ENCODE data around the gene NDUFB10. TPM values are rescaled to one million over a fixed set of nuclear protein-coding genes. Genes with fewer than 3 reads are reported as not detected.

Gene NDUFB10
- total RNA-seq, 2 experiments from 2014 or later, result 141 to 147 TPM

DNA sequence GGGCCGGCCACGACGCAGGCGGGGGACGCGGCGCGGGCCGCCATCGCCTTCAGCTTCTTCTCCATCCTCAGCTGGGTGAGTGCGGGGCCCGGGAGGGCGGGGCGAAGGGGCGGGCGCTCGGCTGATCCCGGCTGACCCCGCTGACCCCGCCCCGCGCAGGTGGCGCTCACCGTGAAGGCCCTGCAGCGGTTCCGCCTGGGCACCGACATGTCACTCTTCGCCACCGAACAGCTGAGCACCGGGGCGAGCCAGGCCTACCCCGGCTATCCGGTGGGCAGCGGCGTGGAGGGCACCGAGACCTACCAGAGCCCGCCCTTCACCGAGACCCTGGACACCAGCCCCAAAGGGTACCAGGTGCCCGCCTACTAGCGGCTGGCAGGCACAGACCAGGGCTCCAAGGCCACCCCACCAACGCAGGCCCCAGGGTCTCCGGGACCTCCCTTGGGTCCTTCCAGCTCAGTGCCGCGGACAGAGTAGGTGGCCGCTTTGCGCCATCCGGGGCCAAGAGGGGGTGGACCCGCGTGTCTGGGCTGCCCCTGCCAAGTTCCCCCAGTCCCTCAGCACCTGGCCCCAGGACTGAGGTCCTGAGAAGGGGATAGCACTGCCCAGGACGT lies 33.5 kb downstream of the NDUFB10 start:
- ChIA-PET CTCF (interaction anchor here (1.1 to 3.1 kb wide), 2 partner anchors 11 to 147 kb away, joined by 6 to 21 read pairs; no protein-coding TSS in a partner anchor), POLR2A (interaction anchor here (0.5 to 6.5 kb wide), 4 partner anchors 17 to 412 kb away, joined by 3 to 44 read pairs (median 4); partner anchors contain the start of genes RPS2 and ZNF598)
- DNase-seq (no peak), ATAC-seq (no peak)
- Mint-ChIP-seq H3K27ac (no peak overlapping the region), H3K9me3 (ENCODE audit: insufficient read depth) (no peaks in the 10 kb centered on the region), H3K27me3 (ENCODE audit: low read depth) (peaks cover 10% of the 10 kb centered on the region), H3K36me3 (ENCODE audit: low read depth) (peaks cover 13% of the 10 kb centered on the region), H3K4me3 (no peak overlapping the region), H3K4me1 (ENCODE audit: low read depth) (peaks cover 33% of the 10 kb centered on the region)

DNA sequence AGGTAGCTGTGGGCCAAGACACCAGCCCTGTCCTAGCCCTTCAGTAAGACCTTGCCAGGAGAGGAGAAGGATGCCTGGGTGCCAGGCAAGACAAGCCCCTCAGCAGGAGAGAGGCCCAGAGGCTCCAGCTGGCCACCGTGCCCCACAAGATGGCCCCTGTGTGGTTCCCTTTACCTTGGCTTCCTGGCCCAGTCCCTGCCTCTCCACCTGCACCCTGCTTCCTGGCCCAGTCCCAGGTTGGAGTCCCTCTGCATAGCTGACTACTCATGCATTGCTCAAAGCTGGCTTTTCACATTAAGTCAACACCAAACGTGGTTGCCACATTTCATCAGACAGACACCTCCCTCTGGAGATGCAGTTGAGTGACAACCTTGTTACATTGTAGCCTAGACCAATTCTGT lies 34.4 kb downstream of the NDUFB10 start:
- no peak for DNase-seq
- CTCF ChIA-PET, result interaction anchor here (1.3 kb wide), 1 partner anchor 10 kb away, joined by 14 read pairs; no protein-coding TSS in a partner anchor
- ATAC-seq, result no peak
- POLR2A ChIA-PET, result interaction anchor here (0.6 to 6.5 kb wide), 4 partner anchors 11 to 1325 kb away, joined by 3 to 44 read pairs (median 4); partner anchors contain the start of gene RPS2
- H3K4me1 Mint-ChIP-seq (ENCODE audit: low read depth), result peaks cover 33% of the 10 kb centered on the region
- peaks cover 15% of the 10 kb centered on the region for H3K36me3 Mint-ChIP-seq (ENCODE audit: low read depth)
- peaks cover 7% of the 10 kb centered on the region for H3K27me3 Mint-ChIP-seq (ENCODE audit: low read depth)
- no peak overlapping the region for H3K4me3 Mint-ChIP-seq
- no peaks in the 10 kb centered on the region for H3K9me3 Mint-ChIP-seq (ENCODE audit: insufficient read depth)
- peak overlapping the region; percentile 35 for H3K27ac Mint-ChIP-seq

DNA sequence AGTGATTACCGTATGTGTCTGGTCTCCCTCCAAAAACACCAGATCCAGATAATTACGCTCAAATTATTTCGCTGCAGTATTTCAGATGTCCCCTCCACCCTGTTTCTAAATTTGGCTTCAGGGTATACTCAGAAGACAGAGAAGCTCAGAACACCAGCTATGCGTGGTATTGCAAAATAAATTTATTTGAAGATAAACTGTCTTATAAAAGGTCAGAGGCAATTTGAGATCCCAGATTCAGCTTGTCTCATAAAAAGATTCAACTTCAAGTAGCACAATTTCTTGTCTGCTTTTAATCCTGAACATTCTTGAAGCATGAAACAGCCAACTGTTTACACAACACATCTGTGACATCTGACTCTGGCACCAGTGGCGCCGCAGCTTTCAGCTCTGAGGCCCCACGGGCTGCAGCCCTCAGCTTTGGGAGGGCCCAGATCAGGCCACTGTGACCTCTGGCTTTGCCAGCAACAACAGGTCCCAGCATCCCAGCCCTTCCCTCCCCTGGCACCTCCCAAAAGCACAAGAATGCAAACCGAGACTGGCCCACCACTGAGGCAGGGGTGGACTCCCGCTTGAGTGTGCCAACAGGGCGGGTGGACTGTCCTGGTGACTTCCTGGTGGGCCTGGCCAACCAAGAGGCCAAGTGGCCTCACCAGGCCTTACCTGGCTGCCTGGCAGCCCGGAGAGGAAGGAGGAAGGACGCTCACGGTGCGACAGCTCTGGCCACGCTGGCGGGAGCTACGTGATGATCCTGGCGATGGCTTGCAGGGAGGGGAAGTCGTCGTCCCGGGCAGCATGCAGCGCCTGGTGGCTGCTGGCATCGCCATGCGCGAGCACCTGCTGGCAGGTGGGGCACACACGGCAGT lies 38.4 kb downstream of the NDUFB10 start:
- peaks cover 15% of the 10 kb centered on the region for H3K4me1 Mint-ChIP-seq (ENCODE audit: low read depth)
- peaks cover 31% of the 10 kb centered on the region for H3K36me3 Mint-ChIP-seq (ENCODE audit: low read depth)
- ChIA-PET POLR2A (no interaction called here), CTCF (interaction anchor here (1.8 kb wide), 1 partner anchor 10 kb away, joined by 6 read pairs; no protein-coding TSS in a partner anchor)
- no peak overlapping the region for H3K27ac Mint-ChIP-seq
- ATAC-seq, result no peak
- no peaks in the 10 kb centered on the region for H3K27me3 Mint-ChIP-seq (ENCODE audit: low read depth)
- H3K4me3 Mint-ChIP-seq, result no peak overlapping the region
- DNase-seq, result no peak
- no peaks in the 10 kb centered on the region for H3K9me3 Mint-ChIP-seq (ENCODE audit: insufficient read depth)

DNA sequence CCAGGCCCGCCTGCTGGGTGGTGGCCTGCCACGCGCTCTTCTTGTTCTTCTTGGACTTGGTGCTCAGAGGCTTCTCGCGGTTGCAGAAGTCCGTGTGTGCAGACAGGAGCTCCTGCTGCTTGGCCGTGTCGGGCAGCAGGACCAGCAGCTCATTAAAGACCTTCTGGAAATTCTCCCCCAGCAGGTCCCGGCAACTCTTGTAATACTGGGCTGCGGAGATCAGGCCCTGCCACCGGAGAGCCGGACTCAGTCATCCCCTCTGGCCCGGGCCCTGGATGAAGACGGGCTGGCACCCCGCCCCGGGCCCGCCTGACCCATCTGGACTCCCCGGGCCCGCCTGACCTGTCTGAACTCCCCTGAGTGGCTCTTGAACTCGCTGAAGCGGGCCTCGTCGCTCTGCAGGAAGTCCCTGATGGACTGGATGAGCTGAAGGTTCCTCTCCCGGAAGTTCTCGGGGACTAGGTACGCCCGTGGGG lies 39.1 kb downstream of the NDUFB10 start:
- no peak for ATAC-seq
- H3K27me3 Mint-ChIP-seq (ENCODE audit: low read depth), result no peaks in the 10 kb centered on the region
- POLR2A ChIA-PET, result no interaction called here
- H3K4me3 Mint-ChIP-seq, result no peak overlapping the region
- peaks cover 31% of the 10 kb centered on the region for H3K36me3 Mint-ChIP-seq (ENCODE audit: low read depth)
- peaks cover 15% of the 10 kb centered on the region for H3K4me1 Mint-ChIP-seq (ENCODE audit: low read depth)
- CTCF ChIA-PET, result no interaction called here
- no peak for DNase-seq
- H3K9me3 Mint-ChIP-seq (ENCODE audit: insufficient read depth), result no peaks in the 10 kb centered on the region
- no peak overlapping the region for H3K27ac Mint-ChIP-seq

DNA sequence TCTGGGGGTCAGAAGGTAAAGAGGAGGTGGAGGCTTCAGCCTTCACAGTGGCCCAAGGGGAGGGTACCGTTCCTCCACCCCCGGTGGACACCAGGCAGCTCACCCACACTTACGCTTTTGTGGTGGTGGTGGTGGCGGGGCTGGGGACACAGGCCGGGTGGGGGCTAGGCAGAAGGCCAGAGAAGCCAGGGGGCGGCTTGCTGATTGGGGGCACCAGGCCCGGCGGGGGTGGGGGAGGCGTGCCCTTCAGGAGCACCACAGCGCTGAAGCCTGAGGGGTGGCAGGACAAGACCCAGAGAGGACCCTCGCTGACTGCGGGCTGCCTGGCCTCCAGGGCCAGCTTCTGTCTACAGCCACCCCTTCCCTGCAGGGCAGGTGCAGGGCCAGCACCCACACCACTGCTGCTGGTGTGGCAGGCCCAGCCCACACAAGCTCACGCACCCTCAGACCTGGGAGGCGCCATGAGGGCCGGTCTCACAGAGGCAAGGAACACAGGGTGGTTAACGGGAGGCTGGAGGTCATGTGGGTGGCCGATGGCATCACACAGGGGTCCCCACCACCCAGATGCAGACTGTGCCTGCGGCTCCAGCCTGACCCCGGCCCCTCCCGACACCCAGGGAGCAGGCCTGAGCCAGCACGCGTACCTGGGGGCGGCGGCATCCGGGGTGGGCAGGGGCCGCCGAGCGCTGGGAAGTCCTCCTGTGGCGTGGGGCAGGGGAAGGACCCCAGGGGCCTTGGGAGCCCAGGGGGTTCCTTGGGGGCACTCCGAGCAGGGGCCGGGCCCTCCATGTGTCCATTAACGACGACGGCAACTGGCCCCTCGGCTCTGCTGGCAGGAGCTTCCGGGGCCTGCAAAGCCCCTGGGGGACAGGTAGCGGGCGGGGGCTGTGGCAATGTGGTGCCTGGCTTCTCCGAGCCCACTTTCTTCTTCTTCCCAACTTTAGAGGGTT lies 39.8 kb downstream of the NDUFB10 start:
- CTCF ChIA-PET, result no interaction called here

DNA sequence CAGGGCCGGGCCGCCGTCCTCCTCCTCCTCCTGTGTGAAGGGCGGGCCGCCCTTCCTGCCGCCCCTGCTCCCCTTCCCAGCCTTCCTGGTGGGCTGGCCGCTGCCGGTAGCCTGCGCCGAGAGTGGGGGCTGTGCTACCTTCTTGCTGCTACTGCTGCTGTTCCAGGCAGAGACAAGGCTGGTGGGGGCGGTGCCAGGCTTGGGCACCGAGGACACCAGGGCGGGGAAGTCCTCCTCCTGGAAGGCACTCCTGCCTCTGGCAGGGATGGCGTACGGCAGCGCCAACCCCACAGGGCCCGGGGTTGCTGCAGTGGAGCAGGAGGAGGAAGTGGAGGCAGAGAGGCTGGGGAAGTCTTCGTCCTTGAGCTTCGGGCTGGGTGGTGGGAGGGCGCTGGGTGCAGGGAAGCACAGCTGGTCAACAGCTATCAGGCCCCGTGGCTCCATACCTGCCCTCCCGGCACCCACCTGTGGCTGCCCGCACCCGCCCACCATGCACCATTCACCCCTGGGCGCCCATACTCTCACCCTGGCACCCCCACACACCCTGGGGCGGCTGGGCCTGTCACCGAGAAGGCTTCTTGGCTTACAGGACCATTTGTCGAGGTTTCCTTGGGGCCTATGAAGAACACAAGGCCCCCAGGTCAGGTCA lies 40.7 kb downstream of the NDUFB10 start:
- no peak for ATAC-seq

More for the DNA sequence above, 39.8 kb downstream of the NDUFB10 start:
- H3K27ac Mint-ChIP-seq, result no peak overlapping the region
- no peak for DNase-seq
- H3K27me3 Mint-ChIP-seq (ENCODE audit: low read depth), result no peaks in the 10 kb centered on the region
- peaks cover 31% of the 10 kb centered on the region for H3K36me3 Mint-ChIP-seq (ENCODE audit: low read depth)
- peaks cover 16% of the 10 kb centered on the region for H3K4me1 Mint-ChIP-seq (ENCODE audit: low read depth)
- H3K4me3 Mint-ChIP-seq, result no peak overlapping the region
- H3K9me3 Mint-ChIP-seq (ENCODE audit: insufficient read depth), result no peaks in the 10 kb centered on the region
- no peak for ATAC-seq
- POLR2A ChIA-PET, result no interaction called here

DNA sequence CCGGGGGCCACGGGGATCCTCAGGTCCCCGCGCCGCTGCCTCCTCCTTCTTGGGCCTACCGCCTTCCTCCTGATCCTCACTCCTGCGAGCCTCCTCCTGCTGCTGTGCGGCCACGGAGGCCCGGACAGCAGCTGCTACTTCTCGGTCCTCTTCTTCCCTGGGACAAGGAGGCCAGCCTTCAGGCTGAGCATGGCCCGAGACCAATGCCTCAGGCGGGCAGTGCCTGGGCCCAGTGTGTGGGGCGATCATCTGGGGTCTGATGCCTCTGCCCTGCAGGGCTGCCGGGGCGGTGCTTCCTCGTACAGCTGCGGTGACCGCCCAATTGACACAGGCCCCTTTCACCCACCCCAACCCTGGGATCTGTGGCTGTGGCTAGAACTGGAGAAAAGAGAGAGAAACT lies 41.7 kb downstream of the NDUFB10 start:
- Mint-ChIP-seq H3K4me1 (ENCODE audit: low read depth) (peaks cover 23% of the 10 kb centered on the region), H3K27ac (no peak overlapping the region), H3K36me3 (ENCODE audit: low read depth) (peaks cover 29% of the 10 kb centered on the region), H3K27me3 (ENCODE audit: low read depth) (no peaks in the 10 kb centered on the region), H3K4me3 (no peak overlapping the region), H3K9me3 (ENCODE audit: insufficient read depth) (no peaks in the 10 kb centered on the region)
- ATAC-seq, result no peak
- ChIA-PET POLR2A (interaction anchor here (1.3 to 1.4 kb wide), 2 partner anchors 13 to 36 kb away, joined by 3 to 5 read pairs; partner anchors contain the start of gene RPS2), CTCF (interaction anchor here (1.3 kb wide), 1 partner anchor 139 kb away, joined by 5 read pairs; no protein-coding TSS in a partner anchor)
- no peak for DNase-seq

More for the DNA sequence above, 40.7 kb downstream of the NDUFB10 start:
- peaks cover 18% of the 10 kb centered on the region for H3K4me1 Mint-ChIP-seq (ENCODE audit: low read depth)
- no peak overlapping the region for H3K4me3 Mint-ChIP-seq
- no peaks in the 10 kb centered on the region for H3K27me3 Mint-ChIP-seq (ENCODE audit: low read depth)
- POLR2A ChIA-PET, result interaction anchor here (1.3 to 1.4 kb wide), 2 partner anchors 12 to 35 kb away, joined by 3 to 5 read pairs; partner anchors contain the start of gene RPS2
- DNase-seq, result no peak
- CTCF ChIA-PET, result interaction anchor here (1.3 kb wide), 1 partner anchor 140 kb away, joined by 5 read pairs; no protein-coding TSS in a partner anchor
- H3K36me3 Mint-ChIP-seq (ENCODE audit: low read depth), result peaks cover 33% of the 10 kb centered on the region
- no peaks in the 10 kb centered on the region for H3K9me3 Mint-ChIP-seq (ENCODE audit: insufficient read depth)
- no peak overlapping the region for H3K27ac Mint-ChIP-seq

DNA sequence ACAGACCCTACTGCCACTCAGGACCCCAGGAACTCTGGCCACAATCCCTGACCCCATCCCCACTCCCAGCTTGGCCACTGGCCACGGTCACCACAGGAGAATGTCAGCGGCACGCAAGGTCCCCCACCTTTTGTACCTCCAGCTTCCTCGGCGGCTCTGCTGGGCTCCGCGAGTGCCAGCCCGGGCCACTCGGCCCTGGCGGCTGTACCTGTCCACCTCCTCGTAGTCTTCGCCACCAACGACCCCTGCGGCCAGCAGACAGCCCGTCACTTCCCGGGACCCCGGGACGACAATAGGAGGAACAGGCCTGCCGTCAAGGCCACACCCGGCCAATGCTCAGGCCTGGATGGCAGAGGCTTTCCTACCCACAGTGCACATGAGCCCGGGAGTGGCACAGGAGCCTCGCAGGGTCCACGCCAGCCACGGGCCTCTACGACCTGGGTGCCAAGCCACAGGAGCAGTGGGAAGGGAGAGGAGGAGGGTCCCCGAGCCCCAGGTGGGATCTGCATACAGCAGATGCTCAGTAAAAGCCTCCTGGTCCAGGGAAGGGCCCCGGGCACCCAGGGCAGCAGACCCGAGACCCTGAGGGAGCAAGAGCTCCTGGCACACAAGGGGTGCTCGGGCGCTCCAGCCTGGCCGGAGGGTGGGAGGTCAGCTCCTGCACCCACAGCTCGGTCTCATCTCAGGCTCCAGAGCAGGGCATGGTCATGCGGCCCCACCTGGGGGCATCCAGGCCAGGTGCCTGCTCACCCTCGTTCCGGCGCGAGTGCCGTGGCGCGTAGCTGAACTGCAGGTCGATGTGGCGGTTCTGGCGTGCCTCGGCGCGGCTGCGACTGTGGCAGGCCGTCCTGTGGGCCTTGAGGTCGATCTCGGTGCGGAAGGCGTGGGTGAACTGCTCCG lies 42.4 kb downstream of the NDUFB10 start:
- ChIA-PET POLR2A (interaction anchor here (1.2 to 1.3 kb wide), 2 partner anchors 14 to 154 kb away, joined by 3 read pairs; partner anchors contain the start of gene TRAF7), CTCF (interaction anchor here (3.1 kb wide), 1 partner anchor 153 kb away, joined by 14 read pairs; the partner anchor contains the start of gene TRAF7)
- Mint-ChIP-seq H3K9me3 (ENCODE audit: insufficient read depth) (no peaks in the 10 kb centered on the region), H3K4me1 (ENCODE audit: low read depth) (peaks cover 23% of the 10 kb centered on the region), H3K27me3 (ENCODE audit: low read depth) (no peaks in the 10 kb centered on the region), H3K4me3 (no peak overlapping the region), H3K27ac (no peak overlapping the region), H3K36me3 (ENCODE audit: low read depth) (peaks cover 31% of the 10 kb centered on the region)
- no peak for ATAC-seq
- no peak for DNase-seq

DNA sequence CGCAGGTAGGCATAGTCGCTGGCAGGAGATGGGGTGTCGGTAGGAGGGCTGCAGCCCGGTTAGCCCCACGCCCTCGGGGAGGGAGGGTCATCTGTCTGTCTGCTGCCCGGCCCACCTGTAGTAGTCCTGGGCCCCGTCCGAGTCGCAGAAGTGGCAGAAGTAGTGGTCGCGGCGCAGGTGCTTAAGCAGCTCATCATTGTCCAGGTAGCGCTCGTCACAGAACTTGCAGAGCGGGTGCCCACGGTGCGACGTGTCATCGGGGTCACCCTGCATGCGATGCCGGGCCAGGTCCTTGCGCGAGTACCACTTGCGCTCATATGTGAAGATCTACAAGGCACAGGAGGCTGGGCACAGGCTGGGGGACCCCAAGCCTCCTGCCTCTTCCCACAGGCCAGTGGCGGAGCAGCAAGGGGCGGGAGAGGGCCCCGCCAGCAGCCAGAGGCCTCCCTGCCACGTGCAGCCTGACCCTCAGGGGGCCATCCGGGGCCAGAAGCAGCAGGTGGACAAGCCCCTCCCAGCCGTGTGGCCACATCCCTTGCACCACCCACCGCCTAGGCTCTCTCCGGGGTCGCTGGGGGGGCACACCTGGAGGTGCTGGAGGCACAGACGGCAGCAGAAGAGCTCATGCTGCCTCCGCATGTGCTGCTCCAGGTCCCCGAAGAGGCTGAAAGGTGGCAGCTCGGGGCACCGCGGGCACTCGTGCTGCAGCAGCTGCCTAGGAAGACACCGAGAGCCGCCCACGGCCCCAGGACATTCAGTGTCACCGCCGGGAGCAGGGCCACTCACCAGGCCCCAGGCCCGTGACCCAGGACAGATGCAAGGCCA lies 43.3 kb downstream of the NDUFB10 start:
- ChIA-PET POLR2A (interaction anchor here (1.1 to 1.2 kb wide), 2 partner anchors 42 to 153 kb away, joined by 3 read pairs; partner anchors contain the start of gene TRAF7), CTCF (interaction anchor here (1.4 to 3.1 kb wide), 7 partner anchors 11 to 152 kb away, joined by 9 to 21 read pairs (median 13); partner anchors contain the start of genes GFER, NPW, PKD1 and TRAF7)
- Mint-ChIP-seq H3K27ac (no peak overlapping the region), H3K4me1 (ENCODE audit: low read depth) (peaks cover 23% of the 10 kb centered on the region), H3K4me3 (no peak overlapping the region), H3K27me3 (ENCODE audit: low read depth) (no peaks in the 10 kb centered on the region), H3K36me3 (ENCODE audit: low read depth) (peaks cover 31% of the 10 kb centered on the region), H3K9me3 (ENCODE audit: insufficient read depth) (no peaks in the 10 kb centered on the region)
- DNase-seq, result no peak
- no peak for ATAC-seq
